Right ventricle myocardium inferior (tissue), 1 donor: ENCODE data around the gene RAB31. TPM values are rescaled to one million over a fixed set of nuclear protein-coding genes. Genes with fewer than 3 reads are reported as not detected.
"Not testable (repeated sequence)": the region's sequence is repeated elsewhere in the genome, so short reads cannot be mapped to it uniquely, and the experiment has no call there.

Experiments used
- ATAC-seq: fragments of 200-7000 bp; cut with Tn5 transposase; one replicate; pipeline ENCODE4 v1.9.1; 2020; ENCODE audit warnings: mild to moderate bottlenecking, moderate library complexity
- DNase-seq: peaks from one replicate; pipeline ENCODE4 v3.0.0; 2021; ENCODE audit errors: missing footprints
- intact Hi-C: fragments of 100-400 bp; cut with DNase I; formaldehyde crosslinking; loops from one replicate; pipeline ENCODE4 v1.11.0; 2022
- total RNA-seq: library from RNA; stranded (reverse); fragmentation: NEBNext Ultra II Directional; extraction: Animal tissue kit (Norgen Biotek cat#: 25700); gene quantifications from one replicate; pipeline ENCODE4 v1.2.1, GENCODE V29; 2021
- donor health status: DM: no; HTN: yes; CAD: no; lungs with severe emphysema.

Gene RAB31
- total RNA-seq, 1 donor from 2014 or later, result 11.7 TPM

DNA sequence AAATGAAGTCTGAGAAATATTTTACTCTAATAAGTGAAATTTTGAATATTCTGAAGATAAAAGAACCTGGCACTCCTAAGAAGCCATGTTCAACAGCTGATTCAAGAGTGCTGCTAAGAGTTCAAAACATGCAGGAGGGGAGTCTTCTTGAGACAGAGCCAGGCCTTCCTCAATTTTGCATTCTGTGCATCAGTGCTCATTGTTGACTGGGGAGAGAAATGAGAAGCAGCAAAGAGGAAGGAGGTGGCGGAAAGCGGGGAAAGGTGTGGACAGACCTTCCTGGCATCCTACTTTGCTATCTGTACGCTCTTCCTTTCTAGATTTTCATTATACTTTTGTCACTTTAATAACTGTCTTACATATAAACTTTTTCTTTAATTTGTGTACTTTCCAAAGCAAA, 148.0 kb downstream of the RAB31 start:
- ATAC-seq (no peak), DNase-seq (no peak)
- intact Hi-C loops, result no loop called here

DNA sequence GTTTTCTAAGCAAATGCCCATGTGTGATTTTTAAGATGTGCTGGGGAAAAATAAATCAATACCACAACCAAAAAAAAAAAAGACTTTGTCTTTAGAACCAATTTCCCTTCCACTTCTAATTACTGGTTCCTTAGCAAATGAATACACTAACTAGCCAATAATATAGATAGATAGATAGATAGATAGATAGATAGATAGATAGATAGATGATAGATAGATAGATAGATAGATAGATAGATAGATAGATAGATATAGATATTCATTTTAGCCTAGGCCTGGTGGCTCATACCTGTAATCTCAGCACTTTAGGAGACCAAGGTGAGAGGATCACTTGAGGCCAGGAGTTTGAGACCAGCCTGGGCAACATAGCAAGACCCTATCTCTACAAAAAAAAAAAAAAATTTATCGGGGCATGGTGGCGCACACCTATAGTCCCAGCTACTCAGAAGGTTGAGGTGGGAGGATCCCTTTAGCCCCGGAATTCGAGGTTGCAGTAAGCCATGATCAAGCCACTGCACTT, 149.4 kb downstream of the RAB31 start:
- intact Hi-C loops, ATAC-seq, DNase-seq: not testable (repeated sequence)

DNA sequence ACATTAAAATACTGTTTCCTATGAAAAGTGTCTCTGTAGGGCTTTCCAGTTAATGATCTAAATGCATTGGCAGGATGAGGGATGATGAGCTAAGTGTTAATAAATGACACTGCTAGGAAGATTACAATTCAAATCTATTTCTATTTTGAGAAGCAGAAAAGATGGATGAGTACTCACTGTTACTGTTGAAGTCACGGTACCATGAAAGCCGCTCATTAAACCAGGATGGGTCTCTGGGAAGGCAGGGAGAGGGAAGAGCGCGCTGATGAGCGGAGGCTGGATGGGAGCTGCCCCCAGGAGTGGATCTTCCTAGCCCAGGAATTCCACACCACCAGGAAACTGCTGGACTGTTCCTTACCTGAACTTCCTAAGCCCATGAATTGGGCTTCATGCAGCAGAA, 150.5 kb downstream of the RAB31 start:
- DNase-seq, result no peak
- intact Hi-C loops, result no loop called here
- no peak for ATAC-seq

DNA sequence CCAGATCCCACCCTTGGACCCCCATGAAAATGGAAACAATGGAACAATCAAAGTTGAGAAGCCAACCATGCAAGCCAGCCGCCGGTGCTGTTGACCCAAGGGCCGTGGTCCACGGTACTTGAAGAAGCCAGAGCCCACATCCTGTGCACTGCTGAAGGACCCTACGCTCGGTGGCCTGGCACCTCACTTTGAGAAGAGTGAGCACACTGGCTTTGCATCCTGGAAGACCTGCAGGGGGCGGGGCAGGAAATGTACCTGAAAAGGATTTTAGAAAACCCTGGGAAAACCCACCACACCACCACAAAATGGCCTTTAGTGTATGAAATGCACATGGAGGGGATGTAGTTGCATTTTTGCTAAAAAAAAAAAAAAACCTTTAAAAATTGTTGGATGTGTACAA, 151.1 kb downstream of the RAB31 start:
- intact Hi-C loops, result no loop called here
- ATAC-seq, result no peak
- no peak for DNase-seq

DNA sequence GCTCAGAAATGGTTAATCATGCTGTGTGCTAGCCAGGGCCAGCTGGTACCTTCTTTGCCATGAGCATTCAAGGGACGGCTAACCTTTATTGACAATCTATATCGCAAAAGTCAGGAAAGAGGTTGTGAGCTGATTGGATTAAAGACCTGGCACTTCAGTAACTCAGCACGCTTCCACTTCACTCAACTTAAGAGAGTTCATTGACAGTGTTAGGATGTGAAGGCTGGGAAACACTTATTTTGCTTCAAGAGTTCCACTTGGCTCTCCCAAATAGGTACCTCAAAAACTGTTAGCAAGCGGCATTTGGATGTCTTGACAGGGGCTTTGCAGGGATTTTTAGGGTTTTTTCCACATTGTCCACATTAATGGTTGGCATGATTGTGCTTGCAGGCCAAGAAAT, 152.6 kb downstream of the RAB31 start:
- ATAC-seq (no peak), DNase-seq (no peak)
- intact Hi-C loops, result no loop called here

DNA sequence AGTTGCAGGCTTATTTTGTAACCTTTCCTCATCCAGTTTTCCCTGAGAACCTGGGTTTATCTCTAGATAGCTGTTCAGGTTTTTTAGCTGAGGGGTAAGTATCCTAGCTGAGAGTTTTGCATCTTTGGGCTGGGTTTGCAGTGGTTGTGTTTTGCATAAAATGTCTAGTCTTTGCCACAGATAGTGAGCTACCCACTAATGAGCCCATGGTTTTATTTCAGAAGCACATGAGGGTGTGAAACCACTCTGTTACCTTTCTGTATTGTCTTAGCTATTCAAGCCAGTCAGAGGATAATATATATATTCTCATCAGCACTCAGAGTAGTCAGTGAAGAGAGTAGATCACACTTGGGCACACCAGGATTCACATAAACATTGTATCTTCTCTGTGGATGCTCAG, 153.1 kb downstream of the RAB31 start:
- no peak for ATAC-seq
- intact Hi-C loops, result no loop called here
- no peak for DNase-seq

DNA sequence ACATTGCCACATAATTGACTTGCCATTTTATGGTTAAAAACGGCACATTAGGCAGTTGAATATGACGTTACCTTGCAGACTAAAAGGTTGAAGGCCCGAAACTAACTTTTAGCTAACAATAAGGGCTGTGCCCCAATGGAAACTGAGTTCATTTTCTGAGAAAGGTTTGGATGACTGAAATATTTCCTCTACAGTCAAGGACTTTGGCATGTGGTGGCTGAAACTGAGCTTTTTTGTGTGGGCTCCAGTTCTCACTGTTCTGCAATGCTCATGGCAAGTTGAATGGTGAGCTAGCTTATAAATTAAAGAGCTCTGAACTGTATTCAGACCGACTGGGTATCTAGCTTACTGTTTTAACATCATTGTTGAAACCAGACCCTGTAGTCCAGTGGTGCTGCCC, 153.8 kb downstream of the RAB31 start:
- intact Hi-C loops, result no loop called here
- DNase-seq, result no peak
- ATAC-seq, result no peak

DNA sequence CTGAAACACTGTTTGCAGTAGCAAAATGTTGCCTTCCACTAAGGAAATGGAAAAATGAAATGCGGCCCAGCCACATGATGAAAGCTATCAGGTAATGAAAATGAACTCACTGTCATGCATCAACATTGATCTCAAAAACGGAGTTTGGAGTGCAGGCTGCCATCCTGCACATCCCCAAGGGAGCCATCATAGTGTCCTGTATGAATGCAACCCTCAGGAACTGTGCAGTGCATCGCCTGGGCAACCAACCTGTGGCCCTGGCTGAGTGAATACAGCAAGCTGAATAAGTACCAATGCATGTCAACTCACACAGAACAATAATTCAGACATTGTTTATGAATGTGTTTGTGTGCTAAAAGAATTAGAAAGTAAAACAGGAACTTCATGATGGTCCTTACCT, 154.6 kb downstream of the RAB31 start:
- no peak for ATAC-seq
- no peak for DNase-seq
- intact Hi-C loops, result no loop called here

DNA sequence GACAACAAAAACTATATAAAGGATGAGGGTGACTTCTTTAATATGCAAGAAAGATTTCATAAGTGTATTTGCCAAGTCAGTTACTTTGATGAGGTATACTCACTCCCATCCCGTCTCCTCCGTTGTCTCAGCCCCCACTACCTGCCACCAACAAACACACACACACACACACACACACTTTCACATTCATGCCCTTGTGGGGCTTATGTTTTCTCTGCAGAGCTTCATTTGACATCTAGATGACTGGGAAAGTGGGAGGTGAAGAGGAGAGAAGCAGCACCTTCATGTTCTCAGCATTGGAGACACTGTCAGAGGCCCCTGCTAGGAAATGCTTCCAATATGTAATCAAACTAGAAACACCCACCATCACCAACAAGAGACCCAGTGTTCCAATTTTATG, 155.2 kb downstream of the RAB31 start:
- ATAC-seq (no peak), DNase-seq (no peak)
- intact Hi-C loops, result no loop called here

DNA sequence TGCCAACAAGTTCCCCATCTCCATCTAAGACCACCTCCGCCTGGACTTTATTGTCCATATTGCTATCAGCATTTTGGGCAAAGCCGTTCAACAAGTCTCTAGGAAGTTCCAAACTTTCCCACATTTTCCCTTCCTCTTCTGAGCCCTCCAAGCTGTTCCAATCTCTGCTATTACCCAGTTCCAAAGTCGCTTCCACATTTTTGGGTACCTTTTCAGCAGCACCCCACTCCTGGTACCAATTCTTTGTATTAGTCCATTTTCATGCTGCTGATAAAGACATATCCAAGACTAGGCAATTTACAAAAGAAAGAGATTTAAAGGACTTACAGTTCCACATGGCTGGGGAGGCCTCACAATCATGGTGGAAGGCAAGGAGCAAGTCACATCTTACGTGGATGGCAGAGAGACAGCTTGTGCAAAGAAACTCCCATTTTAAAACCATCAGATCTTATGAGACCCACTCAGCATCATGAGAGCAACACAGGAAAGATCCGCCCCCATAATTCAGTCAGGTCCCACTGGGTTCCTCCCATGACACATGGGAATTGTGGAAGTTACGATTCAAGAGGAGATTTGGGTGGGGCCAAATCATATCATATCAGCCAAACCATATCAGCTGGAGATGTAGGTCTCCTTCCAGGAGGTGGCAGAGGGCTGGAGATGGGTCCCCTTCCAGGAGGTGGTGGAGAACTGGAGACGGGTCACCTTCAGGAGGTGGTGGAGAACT, 157.8 kb downstream of the RAB31 start:
- intact Hi-C loops, result no loop called here
- ATAC-seq (no peak), DNase-seq (no peak)

DNA sequence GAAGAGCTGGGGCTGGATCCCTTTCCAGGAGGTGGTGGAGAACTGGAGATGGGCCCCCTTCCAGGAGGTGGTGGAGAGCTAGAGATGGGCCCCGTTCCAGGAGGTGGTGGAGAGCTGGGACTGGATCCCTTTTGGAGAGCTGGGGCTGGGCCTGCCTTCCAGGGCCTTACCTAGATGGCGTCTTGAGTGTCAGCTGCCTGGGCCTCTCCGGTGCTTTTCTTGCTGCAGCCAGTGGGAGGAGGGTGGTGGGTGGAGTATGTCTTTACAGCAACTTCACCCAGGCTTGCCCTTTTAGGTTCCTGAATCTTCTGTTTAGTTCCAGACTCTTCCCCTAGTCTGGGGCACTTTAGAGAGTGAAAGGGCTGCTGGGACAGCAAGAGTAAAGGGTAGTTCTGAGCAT, 158.5 kb downstream of the RAB31 start:
- ATAC-seq, result no peak
- DNase-seq, result peak; percentile 67

DNA sequence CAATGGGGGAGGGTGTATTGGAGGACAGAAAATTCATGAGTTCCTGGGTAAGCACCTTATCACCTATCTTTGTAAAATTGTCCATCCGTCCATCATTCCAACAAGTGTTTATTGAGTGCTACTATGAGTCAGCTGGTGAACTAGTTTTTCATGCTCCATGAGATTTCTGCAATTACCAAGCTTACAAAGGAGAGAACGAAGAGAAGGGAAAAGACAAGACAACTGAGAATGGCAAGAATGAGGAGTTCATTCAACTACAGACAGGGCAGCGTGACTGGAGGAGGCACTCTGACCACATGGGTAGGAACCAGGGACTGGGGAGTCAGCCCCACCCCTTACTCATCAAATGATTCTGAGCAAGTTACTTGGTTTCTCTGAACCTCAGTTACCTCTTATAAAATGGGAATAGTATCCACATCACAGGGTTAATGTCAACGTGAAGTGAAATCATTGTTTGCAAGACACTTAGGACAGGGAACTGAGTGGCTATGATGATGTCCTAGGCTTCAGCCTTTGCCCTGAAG, 159.0 kb downstream of the RAB31 start:
- intact Hi-C loops, result no loop called here

More for the DNA sequence above, 158.5 kb downstream of the RAB31 start:
- intact Hi-C loops, result no loop called here

DNA sequence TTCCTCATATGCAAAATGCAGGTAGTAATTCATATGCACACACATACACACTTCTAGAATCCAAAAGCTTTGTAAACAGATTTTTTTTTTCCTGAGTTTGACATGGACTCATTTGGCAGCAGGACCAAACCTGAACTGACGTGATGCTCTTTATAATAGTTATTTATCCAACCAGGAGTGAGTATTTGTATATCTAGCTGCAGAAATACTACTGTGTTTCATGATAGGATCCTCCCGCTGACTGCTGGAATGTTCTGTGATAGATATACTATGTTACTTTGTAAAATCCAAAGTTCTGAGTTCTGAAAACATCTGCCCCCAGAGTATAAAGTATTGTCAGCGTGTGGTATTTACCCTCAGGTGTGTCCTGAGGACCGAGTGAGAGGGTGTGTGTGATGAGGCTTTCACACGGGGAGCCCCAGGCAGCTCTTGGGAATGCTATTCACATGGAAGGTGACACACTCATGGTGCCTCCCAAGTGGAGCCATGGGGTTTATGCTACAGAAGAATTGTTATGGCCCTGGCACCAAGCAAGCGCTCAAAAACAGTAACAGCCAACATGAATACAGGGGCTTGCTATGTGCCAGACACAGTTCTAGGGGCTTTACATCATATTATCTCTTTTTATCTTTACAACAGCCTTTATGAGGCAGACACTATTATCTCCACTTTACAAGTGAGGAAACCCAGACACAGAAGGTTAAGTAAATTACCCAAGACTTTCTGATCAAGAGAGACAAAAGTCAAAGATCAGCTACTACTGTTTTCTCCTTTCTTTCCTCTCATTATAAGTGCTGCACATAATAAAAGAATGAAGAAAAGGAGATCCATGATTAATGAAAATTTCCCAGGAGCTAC, 161.0 kb downstream of the RAB31 start:
- no peak for ATAC-seq
- intact Hi-C loops, result no loop called here

More for the DNA sequence above, 159.0 kb downstream of the RAB31 start:
- DNase-seq (no peak), ATAC-seq (no peak)

DNA sequence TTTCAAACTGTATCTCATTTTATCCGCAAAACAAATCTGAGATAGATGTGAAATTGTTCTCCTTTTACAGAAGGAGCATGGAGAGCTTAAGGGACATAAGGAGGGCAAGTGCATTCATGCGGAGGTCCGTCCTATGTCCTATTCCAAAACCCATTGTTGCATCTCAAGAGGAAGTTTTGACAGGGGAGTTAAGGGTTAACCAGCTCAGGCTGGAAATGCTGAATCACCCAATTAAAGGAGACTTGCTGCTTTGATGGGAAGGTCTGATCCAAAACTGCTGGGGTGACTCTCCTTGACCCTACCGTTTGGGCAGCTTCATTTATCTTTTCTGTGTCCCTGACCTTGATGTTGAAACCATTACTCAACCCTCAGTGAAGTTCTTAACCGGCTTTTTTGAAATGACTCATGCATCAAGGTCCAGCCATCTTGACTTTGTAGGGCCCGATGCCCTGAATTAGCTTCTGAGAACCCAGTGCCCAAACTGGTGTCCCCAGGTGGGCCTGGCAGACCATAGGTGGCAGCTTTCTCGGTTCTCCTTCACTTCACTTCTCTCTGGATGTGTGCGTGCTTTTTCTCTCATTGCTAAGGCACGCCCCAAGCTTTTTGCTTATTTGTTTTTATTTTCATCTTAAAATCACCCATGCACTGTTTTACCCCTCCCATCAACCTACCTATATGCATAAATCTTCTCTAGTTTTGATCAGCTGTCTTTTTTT, 161.8 kb downstream of the RAB31 start:
- ATAC-seq, result no peak
- no peak for DNase-seq
- intact Hi-C loops, result no loop called here

More for the DNA sequence above, 161.0 kb downstream of the RAB31 start:
- no peak for DNase-seq

DNA sequence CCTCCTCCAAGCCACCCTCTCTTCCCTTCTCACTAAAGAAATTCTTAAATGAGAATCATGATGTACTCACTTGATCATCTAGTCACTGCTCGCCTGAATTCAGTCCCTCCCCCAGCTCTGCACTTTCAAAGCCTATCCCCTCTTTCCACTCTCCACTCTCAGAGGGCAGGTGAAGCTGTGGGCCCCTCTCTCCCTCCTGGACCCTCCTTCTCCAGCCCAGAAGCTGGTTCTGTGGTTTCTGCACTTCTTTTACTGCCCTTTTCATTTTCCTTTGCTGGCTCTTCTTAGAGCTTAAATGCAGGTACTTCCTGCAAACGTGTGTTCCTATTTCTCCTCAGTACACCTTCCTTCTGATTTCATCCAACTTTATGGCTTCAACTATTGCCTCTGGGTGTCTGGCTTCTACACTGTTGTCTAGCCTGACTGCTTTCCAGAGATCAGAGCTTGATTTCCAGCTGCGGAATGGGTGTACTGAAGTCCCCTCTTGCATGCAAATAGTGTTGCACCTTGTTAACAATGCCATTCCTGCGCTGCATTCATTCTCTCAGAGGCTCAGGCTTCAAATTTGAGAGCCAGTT, 162.4 kb downstream of the RAB31 start:
- intact Hi-C loops, result no loop called here
- no peak for DNase-seq
- ATAC-seq, result no peak

DNA sequence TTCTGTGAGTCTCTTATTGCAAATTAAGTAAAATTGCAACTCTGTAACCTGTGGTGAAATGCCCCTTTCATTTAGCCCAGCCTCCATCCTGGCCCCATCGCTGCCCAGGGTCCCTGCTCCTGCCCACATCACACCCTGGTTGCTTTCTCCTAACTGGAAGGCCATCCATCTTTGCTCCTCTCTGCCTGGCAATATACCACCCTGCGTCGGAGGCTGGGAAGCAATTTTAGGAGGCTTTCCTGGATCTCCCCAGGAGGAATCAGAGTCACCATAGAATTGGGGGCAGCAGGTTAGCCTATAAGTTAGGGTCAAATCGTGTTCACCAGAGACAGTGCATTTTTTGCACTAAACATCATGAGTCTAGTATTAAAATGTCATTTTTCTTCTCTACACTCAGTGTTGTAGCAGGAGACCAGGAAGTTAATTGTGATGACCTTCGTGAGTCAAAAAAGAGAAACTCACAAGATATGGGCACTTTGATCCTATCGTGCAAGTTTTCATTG, 163.2 kb downstream of the RAB31 start:
- DNase-seq (no peak), ATAC-seq (no peak)
- intact Hi-C loops, result no loop called here

DNA sequence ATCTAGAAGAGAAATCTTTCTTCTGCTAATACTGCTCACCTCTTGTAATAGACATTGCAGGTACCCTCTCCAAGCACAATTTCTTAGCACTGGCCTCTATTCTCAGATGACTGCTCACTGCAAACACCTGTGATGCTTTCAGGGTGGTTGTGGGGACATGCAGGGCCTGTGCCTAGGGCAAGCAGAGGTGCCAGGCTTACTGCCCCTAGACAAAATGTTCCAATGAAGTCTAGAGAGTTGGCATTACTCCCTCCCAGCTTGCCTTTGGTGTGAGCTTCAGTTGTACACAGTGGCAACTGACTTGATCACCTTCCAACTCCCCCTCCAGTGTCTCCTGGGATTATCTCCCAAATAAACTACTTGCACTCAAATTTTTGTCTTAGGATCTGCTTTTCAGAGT, 164.7 kb downstream of the RAB31 start:
- peak; percentile 59 for ATAC-seq
- intact Hi-C loops, result no loop called here
- DNase-seq, result no peak

DNA sequence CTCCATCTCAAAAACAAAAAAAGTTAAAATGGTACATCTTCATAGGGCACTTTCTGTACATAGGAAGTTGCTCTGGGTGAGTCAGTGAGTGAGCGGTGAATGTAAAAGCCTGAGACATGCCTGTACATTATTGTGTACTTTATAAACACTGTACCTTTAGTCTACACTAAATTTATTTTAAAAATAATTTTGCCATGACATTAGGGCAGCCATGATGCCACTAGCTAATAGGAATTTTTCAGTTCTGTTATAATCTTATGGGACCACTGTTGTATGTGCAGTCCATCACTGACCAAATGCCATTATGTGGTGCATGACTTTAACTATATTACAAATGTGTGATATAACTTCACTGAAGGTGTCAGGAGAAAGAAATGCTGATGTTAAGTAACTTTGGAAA, 166.6 kb downstream of the RAB31 start:
- ATAC-seq, result no peak
- intact Hi-C loops, result no loop called here
- no peak for DNase-seq
